GM21737 (cell line): ENCODE results near the gene IPO8.
A peak's percentile ranks its signal among the peaks of the same experiment; 100 is the strongest.
"Not testable (repeated sequence)": the region's sequence is repeated elsewhere in the genome, so short reads cannot be mapped to it uniquely, and the experiment has no call there.

Experiments used
- ATAC-seq: cut with Tn5 transposase; IDR thresholded peaks from one replicate; pipeline ENCODE4 v1.9.1; 2021; ENCODE audit warnings: mild to moderate bottlenecking, moderate library complexity; ENCODE audit not compliant: unreplicated experiment

The IPO8 gene

DNA sequence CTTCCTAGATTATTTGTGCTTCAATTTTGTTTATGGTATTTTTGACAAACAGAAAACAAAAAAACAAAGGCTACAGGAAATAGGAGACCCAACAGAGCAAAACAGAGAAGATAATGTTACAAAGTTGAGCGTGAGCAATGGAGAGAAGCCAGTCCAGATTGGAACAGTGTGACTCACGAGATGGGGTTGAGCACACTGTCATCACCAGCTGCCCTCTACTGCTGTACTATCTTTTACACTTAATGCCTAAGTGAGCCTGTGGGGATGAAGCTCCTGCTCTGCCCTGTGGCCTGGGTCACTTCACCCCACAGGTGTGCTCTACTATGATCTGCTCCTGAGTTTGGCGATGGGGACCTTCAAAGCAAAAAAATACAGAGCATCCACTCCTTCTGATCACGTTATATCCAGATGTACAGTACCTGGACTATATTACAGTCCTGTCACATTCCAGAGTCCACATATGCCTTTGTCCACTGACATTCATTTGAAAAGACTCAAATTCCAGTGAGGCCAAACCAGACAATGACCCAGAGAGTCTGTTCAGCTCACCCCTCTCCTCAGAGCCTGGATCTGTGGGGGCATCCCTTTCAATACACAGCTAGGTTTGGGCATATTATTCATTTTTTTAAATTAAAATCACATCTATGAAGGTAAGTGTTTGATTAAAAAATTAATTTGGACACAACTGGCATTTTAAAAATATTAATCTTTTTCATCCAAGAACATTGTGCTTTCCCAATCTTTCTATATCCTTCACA, 4.4 kb downstream of the IPO8 start:
- no peak for ATAC-seq

GRCh38 chr12:30687265-30687986, 8.2 kb downstream of the IPO8 start:
- ATAC-seq = no peak

GRCh38 chr12:30679241-30679640, 16.4 kb downstream of the IPO8 start:
- ATAC-seq = no peak

GRCh38 chr12:30678221-30678620, 17.4 kb downstream of the IPO8 start:
- no peak for ATAC-seq

DNA sequence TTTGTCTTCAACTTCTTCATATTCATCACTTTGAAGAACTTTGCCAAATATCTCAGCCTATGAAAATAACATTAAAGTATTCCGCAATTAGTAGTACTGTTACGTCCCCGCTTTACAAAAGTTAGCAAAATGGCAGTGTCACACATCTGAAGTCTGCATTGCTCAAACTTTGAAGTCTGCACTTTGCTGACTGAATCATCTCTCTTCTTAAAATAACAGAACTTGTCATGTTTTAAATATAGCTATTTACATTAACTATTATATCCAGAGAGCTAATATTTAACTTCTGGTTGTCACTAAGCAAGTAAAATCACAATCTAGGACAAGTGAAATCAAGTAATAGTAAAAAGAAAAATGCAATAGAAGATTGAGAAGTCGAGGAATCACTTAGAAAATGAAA, 34.5 kb downstream of the IPO8 start:
- ATAC-seq = no peak

DNA sequence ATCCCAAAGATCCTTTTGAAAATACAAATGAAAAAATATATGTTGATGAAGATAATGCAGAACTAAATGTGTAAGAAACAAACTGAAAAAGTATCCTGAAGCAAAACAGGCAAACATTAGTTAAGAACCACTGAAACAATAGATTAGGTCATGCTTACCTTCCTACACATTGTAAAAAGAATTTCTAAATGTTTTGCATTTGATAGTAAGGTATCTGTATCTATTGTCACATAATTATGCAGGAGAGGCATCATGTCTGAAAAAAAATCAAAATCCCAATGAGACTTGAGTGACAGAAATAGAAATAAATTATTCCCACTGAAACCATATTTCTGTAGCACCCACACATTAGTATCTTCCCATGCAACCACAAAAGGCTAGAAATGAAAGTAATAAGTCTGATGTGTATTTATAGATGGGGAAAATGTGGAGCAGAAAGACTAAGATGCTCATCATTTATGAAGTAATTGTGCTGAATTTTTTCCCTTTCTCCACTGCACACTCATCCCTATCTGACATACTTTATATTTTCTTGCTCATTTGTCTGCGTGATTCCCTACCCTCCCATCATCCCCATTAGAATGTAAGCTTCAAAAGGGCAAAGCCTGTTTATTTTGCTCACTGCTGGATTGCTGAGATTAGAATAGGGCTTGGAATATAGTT, 43.5 kb downstream of the IPO8 start:
- no peak for ATAC-seq

DNA sequence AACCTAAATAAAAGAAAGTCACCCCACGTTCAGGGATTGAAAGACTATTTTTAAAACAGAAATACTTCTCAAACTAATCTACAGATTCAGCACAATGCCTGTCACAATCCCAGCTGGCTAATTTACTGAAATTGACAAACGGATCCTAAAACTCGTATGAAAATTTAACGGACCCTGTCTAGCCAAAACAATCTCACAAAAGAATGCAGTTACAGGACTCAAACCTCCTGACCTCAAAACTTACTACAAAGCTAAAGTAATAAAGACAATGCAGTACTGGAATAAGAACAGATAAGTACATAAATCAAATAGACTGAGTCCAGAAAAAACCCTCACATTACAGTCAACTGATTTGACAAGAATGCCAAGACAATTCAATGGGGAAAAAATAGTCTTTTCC, 48.8 kb downstream of the IPO8 start:
- no peak for ATAC-seq

DNA sequence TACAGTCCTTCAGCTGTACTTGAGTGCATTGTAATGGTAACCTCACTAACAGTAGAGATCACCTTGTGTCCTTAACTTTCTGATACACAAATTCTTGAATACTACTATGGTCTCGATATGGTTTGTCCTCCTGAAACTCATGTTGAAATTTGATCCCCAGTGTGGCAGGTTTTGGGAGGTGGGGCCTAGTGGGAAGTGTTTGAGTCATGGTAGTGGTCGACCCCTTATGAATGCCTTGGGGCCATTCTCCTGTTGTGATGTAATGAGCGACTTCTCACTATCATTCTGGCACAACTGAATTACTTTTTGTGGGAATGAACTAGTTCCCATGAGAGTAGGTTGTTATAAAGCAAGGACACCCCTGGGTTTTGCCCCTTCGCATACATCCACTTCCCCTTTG, 52.3 kb downstream of the IPO8 start:
- ATAC-seq = no peak

GRCh38 chr12:30640392-30640791, 55.3 kb downstream of the IPO8 start:
- no peak for ATAC-seq

DNA sequence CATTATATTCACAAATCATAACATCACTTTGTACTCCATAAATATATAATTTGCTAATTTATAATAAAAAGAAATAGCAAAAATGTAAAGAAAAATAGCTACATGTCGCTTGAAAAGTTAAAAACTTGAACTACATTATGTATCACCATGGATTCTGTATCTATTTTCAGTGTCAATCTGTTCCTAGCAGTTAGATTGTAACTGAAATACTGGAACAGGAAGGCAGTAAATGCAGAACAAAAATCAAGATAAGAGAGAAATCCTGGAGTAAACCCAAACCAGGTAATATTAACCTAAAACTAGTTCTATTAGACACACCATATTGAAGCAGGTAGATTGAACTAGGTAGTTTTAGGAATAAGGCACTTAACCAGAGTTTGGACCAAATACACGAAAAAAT, 60.3 kb downstream of the IPO8 start:
- ATAC-seq = no peak

DNA sequence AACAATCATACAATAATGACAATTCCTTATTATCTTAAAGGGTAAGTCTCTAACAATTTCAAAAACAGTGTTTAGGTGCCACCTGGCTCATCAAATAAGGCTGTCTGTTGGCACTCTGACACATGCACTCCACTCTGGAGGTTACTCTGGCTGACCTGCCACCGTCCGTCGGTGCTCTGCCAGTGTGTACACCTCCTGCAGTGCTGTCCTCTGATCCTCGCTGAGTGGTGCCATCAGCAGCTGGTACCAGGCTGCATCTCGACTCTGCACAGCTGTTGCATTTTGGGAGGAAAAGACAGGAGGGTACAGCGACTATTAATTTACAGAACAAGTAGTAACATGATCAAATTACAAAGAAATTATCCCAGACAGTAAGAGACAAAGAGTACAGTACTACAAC, 63.9 kb downstream of the IPO8 start:
- ATAC-seq = no peak

DNA sequence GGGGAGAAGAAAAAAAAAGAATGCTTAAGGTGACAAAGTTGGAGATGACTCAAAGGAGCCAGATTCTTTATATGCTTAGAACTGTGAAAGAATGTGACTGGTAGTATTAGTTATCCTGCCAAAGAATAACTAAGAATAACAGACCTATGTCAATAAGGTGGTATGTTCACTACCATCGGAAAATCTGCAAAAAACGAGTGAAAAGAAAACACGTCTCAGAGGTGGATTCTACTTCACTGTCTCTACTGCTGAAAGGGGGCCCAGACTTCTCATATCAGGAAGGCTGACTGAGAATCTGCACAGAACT, 64.7 kb downstream of the IPO8 start:
- ATAC-seq = no peak

GRCh38 chr12:30630076-30630978, 65.3 kb downstream of the IPO8 start:
- ATAC-seq = no peak

- ATAC-seq = no peak
These were observed 68.8 kb downstream of the IPO8 start for GRCh38 chr12:30626847-30627246.

DNA sequence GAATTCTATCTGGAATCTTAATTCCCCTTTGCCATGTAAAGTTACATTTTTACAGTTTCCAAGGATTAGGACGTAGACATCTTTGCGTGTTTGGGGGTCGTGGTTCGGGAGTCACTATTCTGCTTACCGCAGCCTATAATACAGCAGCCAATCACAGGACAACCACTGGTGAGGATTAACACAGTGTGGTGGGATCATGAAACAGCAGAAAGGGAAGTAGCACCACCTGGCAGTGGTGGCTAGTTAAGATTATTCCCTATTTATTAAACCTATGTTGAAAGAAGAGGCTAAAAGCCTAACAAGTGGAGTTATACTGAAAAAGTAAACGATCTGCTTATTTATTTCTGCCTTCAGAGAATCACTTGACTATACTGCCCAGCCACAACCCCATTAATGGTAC, 71.7 kb downstream of the IPO8 start:
- no peak for ATAC-seq

DNA sequence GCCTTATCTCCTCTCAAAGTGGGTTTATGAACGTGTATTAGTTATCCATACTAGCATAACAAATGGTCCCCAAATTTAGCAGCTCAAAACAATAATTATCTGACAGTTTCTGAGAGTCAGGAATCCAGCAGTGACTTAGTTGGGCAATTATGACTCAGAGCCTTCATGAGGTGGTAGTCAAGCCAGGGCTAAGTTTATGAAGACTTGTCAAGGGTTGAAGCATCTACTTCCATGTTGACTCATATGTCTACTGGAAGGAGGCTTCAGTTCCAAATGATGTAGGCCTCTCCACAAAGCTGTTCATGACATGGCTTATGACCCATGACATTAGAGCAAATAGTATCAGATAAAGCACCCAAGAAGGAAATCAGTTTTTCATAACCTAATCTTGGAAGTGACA, 73.2 kb downstream of the IPO8 start:
- ATAC-seq = peak; percentile 65

DNA sequence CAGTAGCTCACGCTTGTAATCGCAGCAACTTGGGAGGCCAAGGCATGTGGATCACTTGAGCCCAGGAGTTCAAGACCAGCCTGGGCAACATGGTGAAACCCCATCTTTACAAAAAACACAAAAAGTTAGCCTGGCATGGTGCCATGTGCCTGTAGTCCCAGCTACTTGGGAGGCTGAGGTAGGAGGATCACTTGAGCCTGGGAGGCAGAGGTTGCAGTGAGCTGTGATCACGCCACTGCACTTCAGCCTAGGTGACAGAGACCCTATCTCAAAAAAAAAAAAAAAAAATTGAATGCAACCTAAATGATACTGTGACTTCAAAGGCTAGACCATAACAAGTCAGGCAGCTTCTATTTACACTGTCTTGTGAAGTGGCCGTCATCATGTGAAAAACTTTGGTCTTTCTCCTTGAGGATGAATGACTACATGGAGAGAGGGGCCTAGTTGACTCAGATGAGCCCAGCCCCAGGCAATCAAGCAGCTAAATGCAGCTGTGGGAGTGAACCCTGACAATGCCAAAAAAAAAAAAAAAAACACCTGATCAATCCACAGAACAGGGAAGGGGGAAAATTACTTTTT, 73.9 kb downstream of the IPO8 start:
- not testable (repeated sequence) for ATAC-seq

DNA sequence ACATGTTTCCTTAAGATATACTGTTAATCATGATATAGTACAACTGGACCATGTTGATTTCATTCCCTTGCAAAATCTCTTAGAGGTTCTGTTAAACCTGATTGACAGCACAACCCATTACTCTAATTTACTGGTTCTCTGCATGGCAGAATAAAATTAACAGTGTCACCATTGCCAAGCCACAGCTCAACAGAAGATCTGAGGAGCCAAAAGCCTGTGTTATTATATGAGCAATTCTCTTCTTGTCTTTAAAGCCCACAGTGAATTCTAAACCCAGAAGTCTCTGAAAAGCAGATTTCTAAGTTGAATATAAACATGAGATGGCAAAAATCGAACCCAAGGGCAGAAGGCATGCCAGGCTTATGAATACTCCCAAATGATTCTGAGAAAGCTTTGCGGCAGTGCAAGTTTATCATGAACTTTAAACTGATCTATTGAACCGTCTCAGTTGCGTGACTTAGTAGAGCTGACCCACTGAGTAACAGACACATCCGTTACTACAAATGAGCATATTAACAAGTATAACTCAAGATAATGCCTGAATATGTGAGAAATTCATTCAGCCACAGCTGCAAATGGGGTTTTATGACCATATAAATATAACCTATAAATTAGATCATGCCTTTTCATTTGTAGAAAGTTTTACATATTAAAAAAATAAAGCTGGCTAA, 78.2 kb downstream of the IPO8 start:
- no peak for ATAC-seq

DNA sequence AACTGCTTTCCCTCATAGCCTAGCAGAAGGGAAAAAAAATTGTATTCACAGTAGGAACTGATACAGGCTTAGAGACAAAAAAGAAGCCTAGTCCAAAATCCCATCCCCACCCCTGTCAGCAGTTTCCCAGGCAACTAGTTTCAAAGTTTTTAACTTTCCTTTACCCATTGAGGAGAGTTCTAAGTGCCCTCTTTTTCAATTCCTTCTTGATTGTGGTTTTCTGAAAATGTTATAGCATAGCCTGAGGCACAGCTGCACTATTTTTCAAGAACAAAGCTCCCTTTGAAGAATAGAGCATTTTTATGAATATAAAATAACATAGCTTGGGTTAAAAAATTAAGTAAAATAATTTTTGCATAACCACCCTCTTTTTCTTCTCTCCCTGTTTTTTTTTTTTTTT, 81.6 kb downstream of the IPO8 start:
- no peak for ATAC-seq

GRCh38 chr12:30613119-30613830, 82.4 kb downstream of the IPO8 start:
- ATAC-seq = no peak
